Endothelial cell of umbilical vein (primary cell): Measurements from ENCODE around the gene HAP1. TPM values are rescaled to one million over a fixed set of nuclear protein-coding genes. Genes with fewer than 3 reads are reported as not detected.

Experiments
- BruUV-seq: library from RNA; stranded (reverse); fragments of 400-500 nt; replicated peaks from 2 replicates; lab custom pipeline; 2021; lab: Mats Ljungman, UMichigan
- CTCF ChIA-PET: fragments of 300-600, 350-600 bp; sonication (Branson Sonifier 250); formaldehyde crosslinking; loops from one replicate; lab custom pipeline; 2021; ENCODE audit warnings: antibody characterized with exemption, inconsistent platforms; lab: Charles Lee
- POLR2A ChIA-PET: fragments of 300-600, 350-600 bp; sonication (Branson Sonifier 250); formaldehyde crosslinking; loops from one replicate; lab custom pipeline; 2021; ENCODE audit warnings: antibody characterized with exemption, inconsistent platforms; lab: Charles Lee
- DNase-seq: peaks from one replicate; pipeline ENCODE4 v3.0.0-alpha.2; 2011; ENCODE audit warnings: low read depth, low spot score
- FAIRE-seq: peaks from 2 replicates; lab custom pipeline; 2011; peaks lifted over from hg19 to GRCh38; lab: Jason Lieb, UNC
- H2AFZ ChIP-seq: 2 replicates; pipeline ENCODE4 v1.6.0; 2012; ENCODE audit warnings: low read depth, low read length, control low read depth, inconsistent platforms
- H3K27ac ChIP-seq: 2 replicates; pipeline ENCODE4 v1.5.1; 2011; ENCODE audit warnings: low read depth, mild to moderate bottlenecking, control low read depth, low read length, moderate library complexity; ENCODE audit not compliant: insufficient read depth
- H3K27me3 ChIP-seq, 2 experiments: 2 replicates each; pipeline versions ENCODE4 v1.6.0 to v1.6.1; 2011; ENCODE audit warnings: low read length in 2 of 2, mixed read lengths in 1 of 2; ENCODE audit not compliant: control insufficient read depth in 2 of 2, insufficient read depth in 2 of 2
- H3K36me3 ChIP-seq, 2 experiments: 2 replicates in 1 of 2; 3 replicates in 1 of 2; pipeline ENCODE4 v1.5.1; 2011; ENCODE audit warnings: low read length in 2 of 2, mild to moderate bottlenecking in 1 of 2, moderate library complexity in 1 of 2; ENCODE audit not compliant: control insufficient read depth in 2 of 2, insufficient read depth in 2 of 2; ENCODE audit errors: extremely low read depth in 1 of 2
- H3K4me1 ChIP-seq: 3 replicates; pipeline ENCODE4 v1.5.1; 2011; ENCODE audit warnings: mild to moderate bottlenecking, low read length; ENCODE audit not compliant: control insufficient read depth, insufficient read depth; ENCODE audit errors: extremely low read depth
- H3K4me2 ChIP-seq: 2 replicates; pipeline ENCODE4 v1.6.1; 2011; ENCODE audit warnings: low read length, control low read depth, mixed read lengths; ENCODE audit not compliant: insufficient read depth
- H3K4me3 ChIP-seq, 3 experiments: fragments of 200-600 bp in 1 of 3; sonication (generic), shearing (Covaris generic) in 1 of 3; replicated peaks in 1 of 3; 2 replicates each; pipeline ENCODE4 v1.5.1; 2011 to 2016; ENCODE audit warnings: control low read depth in 3 of 3, low read length in 3 of 3, mild to moderate bottlenecking in 2 of 3, inconsistent platforms in 1 of 3, low read depth in 1 of 3, moderate library complexity in 1 of 3; ENCODE audit not compliant: insufficient read depth in 1 of 3
- H3K79me2 ChIP-seq: 2 replicates; pipeline ENCODE4 v1.6.0; 2012; ENCODE audit warnings: low read length, inconsistent platforms; ENCODE audit not compliant: control insufficient read depth, insufficient read depth
- H3K9ac ChIP-seq: replicated peaks from 2 replicates; pipeline ENCODE3; 2011; ENCODE audit warnings: low read length, control low read depth; ENCODE audit not compliant: insufficient read depth; ENCODE audit errors: extremely low read depth
- H3K9me1 ChIP-seq: replicated peaks from 3 replicates; pipeline ENCODE4 v1.6.0; 2011; ENCODE audit warnings: mild to moderate bottlenecking, low read length; ENCODE audit not compliant: control insufficient read depth, insufficient read depth; ENCODE audit errors: extremely low read depth
- H3K9me3 ChIP-seq: replicated peaks from 2 replicates; pipeline ENCODE4 v1.5.1; 2012; ENCODE audit warnings: low read length, inconsistent platforms; ENCODE audit not compliant: control insufficient read depth, insufficient read depth
- H4K20me1 ChIP-seq: replicated peaks from 2 replicates; pipeline ENCODE3; 2011; ENCODE audit warnings: mild to moderate bottlenecking, low read length; ENCODE audit not compliant: control insufficient read depth, insufficient read depth; ENCODE audit errors: extremely low read depth
- EZH2 ChIP-seq: IDR thresholded peaks from 2 replicates; pipeline ENCODE4 v1.6.1; 2012; ENCODE audit warnings: borderline replicate concordance, low read depth, mild to moderate bottlenecking, moderate library complexity, low read length, inconsistent platforms; ENCODE audit not compliant: severe bottlenecking
- FOS ChIP-seq: IDR thresholded peaks from 2 replicates; pipeline ENCODE4 v1.6.1; 2011; ENCODE audit warnings: mild to moderate bottlenecking, low read length, moderate library complexity, borderline replicate concordance; ENCODE audit not compliant: insufficient read depth
- GATA2 ChIP-seq: IDR thresholded peaks from 2 replicates; pipeline ENCODE4 v1.7.0; 2011; ENCODE audit warnings: low read depth, mild to moderate bottlenecking, moderate library complexity, mixed read lengths, low read length; ENCODE audit not compliant: insufficient read length, insufficient read depth
- JUN ChIP-seq: IDR thresholded peaks from 2 replicates; pipeline ENCODE4 v1.6.1; 2011; ENCODE audit warnings: borderline replicate concordance, low read depth; ENCODE audit not compliant: insufficient read length, insufficient read depth
- MAX ChIP-seq: IDR thresholded peaks from 2 replicates; pipeline ENCODE4 v1.6.1; 2011; ENCODE audit not compliant: insufficient read depth, insufficient read length
- MYC ChIP-seq: IDR thresholded peaks from one replicate; pipeline ENCODE4 v1.6.1; 2011; ENCODE audit warnings: mild to moderate bottlenecking, low read depth, low read length
- POLR2A ChIP-seq: IDR thresholded peaks from 2 replicates; pipeline ENCODE4 v1.6.1; 2012; ENCODE audit warnings: low read depth, mild to moderate bottlenecking, control low read depth, low read length
- POLR2AphosphoS5 ChIP-seq: IDR thresholded peaks from 2 replicates; pipeline ENCODE4 v1.6.1; 2012; ENCODE audit warnings: low read depth, mild to moderate bottlenecking, control low read depth, low read length, moderate library complexity; ENCODE audit not compliant: insufficient read depth
- dilution Hi-C: fragments of 300-500 bp; cut with MboI; formaldehyde crosslinking; loops from one replicate; pipeline ENCODE4 v1.15.0; 2019; ENCODE audit warnings: low sequenced_read_pairs; ENCODE audit not compliant: extremely low pct_ligation_motif_present
- intact Hi-C: fragments of 100-400 bp; cut with micrococcal nuclease; formaldehyde crosslinking; loops from one replicate; pipeline ENCODE4 v1.10.0; 2022
- polyA plus RNA-seq, 4 experiments: library from polyadenylated mRNA; depleted of rRNA in 3 of 4; stranded (reverse) in 3 of 4; unstranded in 1 of 4; fragments of >200 nt; gene quantifications; 2 replicates each; pipeline versions ENCODE4 v1.2.1 to v1.2.3, GENCODE V29; 2011 to 2012; ENCODE audit warnings: missing spikeins in 1 of 4
- total RNA-seq: library from RNA; stranded (reverse); gene quantifications from 2 replicates; pipeline ENCODE4 v1.2.3, GENCODE V29; 2021
- TF ChIP-seq, protein P1 (sequence below), 2 donors: IDR thresholded peaks; 1 replicate in 1 of 2; 2 replicates in 1 of 2; pipeline ENCODE4 v1.5.1; 2011; ENCODE audit warnings: low read length in 2 of 2, mild to moderate bottlenecking in 2 of 2, moderate library complexity in 2 of 2, control low read depth in 1 of 2, inconsistent platforms in 1 of 2, low read depth in 1 of 2; ENCODE audit not compliant: insufficient read depth in 1 of 2; ENCODE audit errors: extremely low read depth in 1 of 2

HAP1 gene
- total and polyA plus RNA-seq, 2 donors (not counting 3 experiments of a cell fraction or from before 2014, with no cell fraction given), result 0.07 to 0.24 TPM

- Histone ChIP-seq H3K79me2 (no peaks in the 10 kb centered on the region), H3K27ac (no peak overlapping the region), H3K9ac (no peak overlapping the region), H3K4me3 (no peak overlapping the region), H3K9me1 (no peaks in the 10 kb centered on the region), H4K20me1 (no peaks in the 10 kb centered on the region), H3K9me3 (no peaks in the 10 kb centered on the region), H3K4me2 (no peak overlapping the region), H3K36me3 (peaks cover 6 to 8% of the 10 kb centered on the region in 2 experiments), H3K4me1 (no peaks in the 10 kb centered on the region), H2AFZ (no peak overlapping the region), H3K27me3 (no peaks in the 10 kb centered on the region)
- TF ChIP-seq, protein P1, sequence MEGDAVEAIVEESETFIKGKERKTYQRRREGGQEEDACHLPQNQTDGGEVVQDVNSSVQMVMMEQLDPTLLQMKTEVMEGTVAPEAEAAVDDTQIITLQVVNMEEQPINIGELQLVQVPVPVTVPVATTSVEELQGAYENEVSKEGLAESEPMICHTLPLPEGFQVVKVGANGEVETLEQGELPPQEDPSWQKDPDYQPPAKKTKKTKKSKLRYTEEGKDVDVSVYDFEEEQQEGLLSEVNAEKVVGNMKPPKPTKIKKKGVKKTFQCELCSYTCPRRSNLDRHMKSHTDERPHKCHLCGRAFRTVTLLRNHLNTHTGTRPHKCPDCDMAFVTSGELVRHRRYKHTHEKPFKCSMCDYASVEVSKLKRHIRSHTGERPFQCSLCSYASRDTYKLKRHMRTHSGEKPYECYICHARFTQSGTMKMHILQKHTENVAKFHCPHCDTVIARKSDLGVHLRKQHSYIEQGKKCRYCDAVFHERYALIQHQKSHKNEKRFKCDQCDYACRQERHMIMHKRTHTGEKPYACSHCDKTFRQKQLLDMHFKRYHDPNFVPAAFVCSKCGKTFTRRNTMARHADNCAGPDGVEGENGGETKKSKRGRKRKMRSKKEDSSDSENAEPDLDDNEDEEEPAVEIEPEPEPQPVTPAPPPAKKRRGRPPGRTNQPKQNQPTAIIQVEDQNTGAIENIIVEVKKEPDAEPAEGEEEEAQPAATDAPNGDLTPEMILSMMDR (IDR thresholded peaks at IDR 0.05; ENCODE audit: extremely low read depth in 1 of 2, insufficient read depth in 1 of 2, low read depth in 1 of 2, low read length in 2 of 2), result no peak
- TF ChIP-seq EZH2, result no peak
- no peak for TF ChIP-seq JUN
- TF ChIP-seq GATA2, result no peak
- no peak for TF ChIP-seq FOS
- TF ChIP-seq POLR2AphosphoS5, result no peak
- TF ChIP-seq POLR2A, result no peak
- TF ChIP-seq MAX, result no peak
- TF ChIP-seq MYC, result no peak
- POLR2A ChIA-PET, result interaction anchor here (1.0 kb wide), 1 partner anchor 9 kb away, joined by 3 read pairs; the partner anchor contains the start of gene EIF1
- dilution Hi-C loops, result no loop called here
- no peak for FAIRE-seq
- intact Hi-C loops, result no loop called here
- no peak for DNase-seq
- CTCF ChIA-PET, result interaction anchor here (1.1 kb wide), 1 partner anchor 114 kb away, joined by 3 read pairs; no protein-coding TSS in a partner anchor
- BruUV-seq, result no TSS peak
Observed at GRCh38 chr17:41697122-41697962, 37.1 kb downstream of the HAP1 start.
